H9 (cell line): Measurements from ENCODE around the gene VPS29. TPM values are rescaled to one million over a fixed set of nuclear protein-coding genes. Genes with fewer than 3 reads are reported as not detected.
"Not testable (repeated sequence)": the region's sequence is repeated elsewhere in the genome, so short reads cannot be mapped to it uniquely, and the experiment has no call there.

Experiments used
- DNase-seq: peaks from one replicate; pipeline ENCODE4 v3.0.0-alpha.2; 2017
- H2AFZ ChIP-seq: one replicate; pipeline ENCODE4 v1.6.1; 2013; ENCODE audit warnings: mild to moderate bottlenecking, low read length, control low read depth, moderate library complexity
- H2AK5ac ChIP-seq: 2 replicates; pipeline ENCODE4 v1.6.1; 2013; ENCODE audit warnings: low read length, control low read depth, mixed read lengths; ENCODE audit not compliant: insufficient read length
- H2BK120ac ChIP-seq: one replicate; pipeline ENCODE4 v1.6.1; 2013; ENCODE audit warnings: low read depth, mild to moderate bottlenecking, low read length, control low read depth, inconsistent platforms; ENCODE audit not compliant: poor library complexity, severe bottlenecking
- H2BK12ac ChIP-seq: 2 replicates; pipeline ENCODE4 v1.6.1; 2013; ENCODE audit warnings: low read length, control low read depth, mixed read lengths, low read depth; ENCODE audit not compliant: insufficient read length
- H2BK15ac ChIP-seq: 2 replicates; pipeline ENCODE4 v1.6.1; 2013; ENCODE audit warnings: low read depth, low read length, control low read depth
- H2BK20ac ChIP-seq: one replicate; pipeline ENCODE4 v1.6.1; 2013; ENCODE audit warnings: low read depth, mild to moderate bottlenecking, low read length, control low read depth, inconsistent platforms; ENCODE audit not compliant: poor library complexity, severe bottlenecking
- H2BK5ac ChIP-seq: 2 replicates; pipeline ENCODE4 v1.6.1; 2013; ENCODE audit warnings: low read length, control low read depth, mixed read lengths; ENCODE audit not compliant: insufficient read length
- H3K14ac ChIP-seq: 2 replicates; pipeline ENCODE4 v1.6.1; 2013; ENCODE audit warnings: low read length, control low read depth; ENCODE audit not compliant: insufficient read depth
- H3K18ac ChIP-seq: 2 replicates; pipeline ENCODE4 v1.6.1; 2013; ENCODE audit warnings: low read depth, mild to moderate bottlenecking, mixed read lengths, low read length, control low read depth; ENCODE audit not compliant: insufficient read length
- H3K23ac ChIP-seq: 2 replicates; pipeline ENCODE4 v1.6.1; 2013; ENCODE audit warnings: low read length, control low read depth, mixed read lengths, low read depth; ENCODE audit not compliant: insufficient read length
- H3K23me2 ChIP-seq: 2 replicates; pipeline ENCODE4 v1.6.1; 2013; ENCODE audit warnings: low read depth, mild to moderate bottlenecking, mixed read lengths, low read length, control low read depth; ENCODE audit not compliant: insufficient read length, poor library complexity, severe bottlenecking
- H3K27ac ChIP-seq: 2 replicates; pipeline ENCODE4 v1.5.1; 2013; ENCODE audit warnings: low read length, control low read depth, mixed read lengths, low read depth; ENCODE audit not compliant: insufficient read length
- H3K27me3 ChIP-seq: 2 replicates; pipeline ENCODE4 v1.6.1; 2013; ENCODE audit warnings: low read length, control low read depth, inconsistent platforms; ENCODE audit not compliant: insufficient read depth
- H3K4ac ChIP-seq: 2 replicates; pipeline ENCODE4 v1.6.1; 2013; ENCODE audit warnings: low read depth, mild to moderate bottlenecking, control low read depth, inconsistent platforms, low read length, moderate library complexity
- H3K4me1 ChIP-seq: 2 replicates; pipeline ENCODE4 v1.6.1; 2013; ENCODE audit warnings: low read length, control low read depth, inconsistent platforms; ENCODE audit not compliant: insufficient read depth
- H3K4me2 ChIP-seq: 2 replicates; pipeline ENCODE4 v1.6.1; 2013; ENCODE audit warnings: low read length, control low read depth, mixed read lengths; ENCODE audit not compliant: insufficient read length, insufficient read depth
- H3K56ac ChIP-seq: 2 replicates; pipeline ENCODE4 v1.6.1; 2013; ENCODE audit warnings: low read depth, mild to moderate bottlenecking, mixed read lengths, low read length, control low read depth; ENCODE audit not compliant: insufficient read length
- H3K79me1 ChIP-seq: 2 replicates; pipeline ENCODE4 v1.6.1; 2013; ENCODE audit warnings: low read depth, mild to moderate bottlenecking, moderate library complexity, low read length, control low read depth, inconsistent platforms; ENCODE audit not compliant: insufficient read depth, poor library complexity, severe bottlenecking
- H3K79me2 ChIP-seq: 2 replicates; pipeline ENCODE4 v1.6.1; 2013; ENCODE audit warnings: low read length, control low read depth, inconsistent platforms; ENCODE audit not compliant: insufficient read depth
- H3K9ac ChIP-seq: 2 replicates; pipeline ENCODE4 v1.6.1; 2013; ENCODE audit warnings: low read length, control low read depth, mixed read lengths; ENCODE audit not compliant: insufficient read length; ENCODE audit errors: extremely low read depth
- H3K9me3 ChIP-seq: one replicate; pipeline ENCODE4 v1.6.1; 2013; ENCODE audit warnings: low read depth, low read length, inconsistent platforms; ENCODE audit not compliant: control insufficient read depth
- H3T11ph ChIP-seq: one replicate; pipeline ENCODE4 v1.6.1; 2013; ENCODE audit warnings: mild to moderate bottlenecking, low read length, control low read depth, inconsistent platforms
- H4K20me1 ChIP-seq: one replicate; pipeline ENCODE4 v1.6.1; 2013; ENCODE audit not compliant: control insufficient read depth, insufficient read length, insufficient read depth
- H4K5ac ChIP-seq: 2 replicates; pipeline ENCODE4 v1.6.1; 2013; ENCODE audit warnings: low read depth, mild to moderate bottlenecking, mixed read lengths, low read length, control low read depth; ENCODE audit not compliant: insufficient read length
- H4K8ac ChIP-seq: replicated peaks from 2 replicates; pipeline ENCODE4 v1.6.1; 2013; ENCODE audit warnings: low read length, control low read depth, mixed read lengths, low read depth; ENCODE audit not compliant: insufficient read length
- H4K91ac ChIP-seq: 2 replicates; pipeline ENCODE4 v1.6.1; 2013; ENCODE audit warnings: low read depth, mild to moderate bottlenecking, moderate library complexity, mixed read lengths, low read length, control low read depth; ENCODE audit not compliant: insufficient read length
- H3K27ac Mint-ChIP-seq, 3 experiments: 2 replicates in 2 of 3; 3 replicates in 1 of 3; pipeline ENCODE4 v1.8.0; 2020 to 2021; ENCODE audit warnings: mixed read lengths in 3 of 3, mild to moderate bottlenecking in 1 of 3, moderate library complexity in 1 of 3
- H3K27me3 Mint-ChIP-seq: 2 replicates; pipeline ENCODE4 v1.8.0; 2021; ENCODE audit warnings: low read depth, mild to moderate bottlenecking, moderate library complexity, mixed read lengths
- H3K36me3 Mint-ChIP-seq, 3 experiments: 2 replicates in 2 of 3; 3 replicates in 1 of 3; pipeline ENCODE4 v1.8.0; 2020 to 2021; ENCODE audit warnings: low read depth in 3 of 3, mixed read lengths in 3 of 3; ENCODE audit not compliant: insufficient read depth in 1 of 3
- H3K4me1 Mint-ChIP-seq, 2 experiments: 2 replicates each; pipeline ENCODE4 v1.8.0; 2020; ENCODE audit warnings: mixed read lengths in 2 of 2
- H3K4me3 Mint-ChIP-seq, 2 experiments: 2 replicates in 1 of 2; 3 replicates in 1 of 2; pipeline ENCODE4 v1.8.0; 2020 to 2021; ENCODE audit warnings: mild to moderate bottlenecking in 2 of 2, mixed read lengths in 2 of 2, moderate library complexity in 1 of 2
- H3K9me3 Mint-ChIP-seq, 2 experiments: 2 replicates in 1 of 2; 3 replicates in 1 of 2; pipeline ENCODE4 v1.8.0; 2020; ENCODE audit warnings: mild to moderate bottlenecking in 2 of 2, mixed read lengths in 2 of 2, moderate library complexity in 1 of 2
- WGBS: extraction: QIAGEN DNeasy Blood & Tissue Kit; methylation state at CpG from one replicate; pipeline ENCODE4 v1.1.7; 2013; ENCODE audit warnings: missing lambda C conversion rate, low lambda C conversion rate, mixed read lengths; ENCODE audit not compliant: insufficient read length; ENCODE audit errors: extremely low coverage; 5-methylcytosine and 5-hydroxymethylcytosine counted together
- total RNA-seq: library from RNA; stranded (reverse); gene quantifications from 2 replicates; pipeline ENCODE4 v1.2.1, GENCODE V29; 2021

Gene VPS29
- total RNA-seq, 1 experiment from 2014 or later, result 81.5 TPM

DNA sequence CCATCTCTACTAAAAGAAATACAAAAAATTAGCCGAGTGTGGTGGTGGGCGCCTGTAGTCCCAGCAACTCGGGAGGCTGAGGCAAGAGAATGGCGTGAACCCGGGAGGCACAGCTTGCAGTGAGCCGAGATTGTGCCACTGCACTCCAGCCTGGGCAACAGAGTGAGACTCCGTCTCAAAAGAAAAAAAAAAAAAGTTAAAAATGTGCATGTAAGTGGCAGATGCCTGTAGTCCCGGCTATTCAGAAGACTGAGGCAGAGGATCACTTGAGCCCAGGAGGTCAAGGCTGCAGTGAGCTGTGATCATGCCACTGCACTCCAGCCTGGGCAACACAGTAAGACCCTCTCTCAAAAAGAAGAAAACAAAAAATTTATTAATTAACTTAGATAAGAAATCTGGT is 16.1 kb upstream of the VPS29 start:
- H3K9ac ChIP-seq, H3K79me1 ChIP-seq, H4K5ac ChIP-seq, H3K9me3 ChIP-seq, H2AFZ ChIP-seq, H2BK120ac ChIP-seq, H3K79me2 ChIP-seq, DNase-seq, H3K27me3 ChIP-seq, H2BK20ac ChIP-seq, H3K27ac ChIP-seq, H3K23me2 ChIP-seq, H3K4me1 ChIP-seq, H3K56ac ChIP-seq, H4K20me1 ChIP-seq, H3K18ac ChIP-seq, H3K27me3 Mint-ChIP-seq, H2BK15ac ChIP-seq, H3K9me3 Mint-ChIP-seq, H3K27ac Mint-ChIP-seq, H4K91ac ChIP-seq, H3K23ac ChIP-seq, H2BK12ac ChIP-seq, H3K4ac ChIP-seq, H4K8ac ChIP-seq, H3T11ph ChIP-seq, H3K36me3 Mint-ChIP-seq, H3K14ac ChIP-seq, H3K4me2 ChIP-seq, H3K4me1 Mint-ChIP-seq, H2AK5ac ChIP-seq, H2BK5ac ChIP-seq, H3K4me3 Mint-ChIP-seq: not testable (repeated sequence)
- WGBS, result no CpG with 5 or more reads among the region's 8 CpGs
